Stimulated activated CD4-positive, alpha-beta T cell treated with anti-CD3 and anti-CD28 coated beads, TNF-alpha, amount 100 ng/mL, for 1 hour (primary cell): Measurements from ENCODE around the gene CTF1.
"Not testable (repeated sequence)": the region's sequence is repeated elsewhere in the genome, so short reads cannot be mapped to it uniquely, and the experiment has no call there.

ENCODE experiments used
- DNase-seq, 3 donors: peaks; one replicate each; pipeline ENCODE4 v3.0.0-alpha.2; 2020; ENCODE audit warnings: low read depth in 3 of 3, low spot score in 1 of 3

Gene CTF1

GRCh38 chr16:30887927-30888326 lies 8.5 kb upstream of the CTF1 start:
- no peak for DNase-seq

GRCh38 chr16:30888856-30889499 lies 7.4 kb upstream of the CTF1 start:
- no peak for DNase-seq

- no peak for DNase-seq
These were observed 6.7 kb upstream of the CTF1 start for GRCh38 chr16:30889721-30890120.

- DNase-seq, result not testable (repeated sequence)
These were observed 5.2 kb upstream of the CTF1 start for GRCh38 chr16:30891043-30891823.

GRCh38 chr16:30892670-30893416 lies 3.6 kb upstream of the CTF1 start:
- no peak for DNase-seq

GRCh38 chr16:30893417-30893743 lies 3.0 kb upstream of the CTF1 start:
- DNase-seq, result no peak

GRCh38 chr16:30893744-30894539 lies 2.5 kb upstream of the CTF1 start, which contains the start of gene BCL7C:
Gene BCL7C, minus strand, starts transcription at chr16:30894077. Its CDS starts 133 bp downstream, at chr16:30893944.
- peak; percentile 49 to 73 (median 51) for DNase-seq

- no peak for DNase-seq
These were observed 1.7 kb upstream of the CTF1 start for GRCh38 chr16:30894540-30895368.

- DNase-seq, result no peak
These were observed 670 bp upstream of the CTF1 start for GRCh38 chr16:30895627-30896260.

GRCh38 chr16:30896889-30897733 lies 697 bp downstream of the CTF1 start:
- DNase-seq, result peak; percentile 43 to 68 (median 57)

- no peak for DNase-seq
These were observed 3.4 kb downstream of the CTF1 start for GRCh38 chr16:30899794-30900193.

GRCh38 chr16:30900588-30900987 lies 4.2 kb downstream of the CTF1 start:
- DNase-seq, result no peak

- DNase-seq, result no peak
These were observed 5.0 kb downstream of the CTF1 start for GRCh38 chr16:30901201-30902028.

- no peak for DNase-seq
These were observed 5.9 kb downstream of the CTF1 start for GRCh38 chr16:30902029-30902972.

GRCh38 chr16:30903002-30903401 lies 6.6 kb downstream of the CTF1 start:
- DNase-seq, result no peak

GRCh38 chr16:30903596-30903995 lies 7.2 kb downstream of the CTF1 start:
- no peak for DNase-seq
